Measurements from ENCODE around the gene BSX. TPM values are rescaled to one million over a fixed set of nuclear protein-coding genes. Genes with fewer than 3 reads are reported as not detected.

Gene BSX
- total and polyA plus RNA-seq, 2 of the 4 experiments (the other 2 are of a cell fraction), result not detected

- Histone ChIP-seq H3K4me2 (ENCODE audit: low read depth, low read length) (no peak overlapping the region), H3K9me1 (ENCODE audit: insufficient read depth, low read length) (no peaks in the 10 kb centered on the region), H2BK15ac (ENCODE audit: low read depth, low read length) (no peak overlapping the region), H3K9ac (ENCODE audit: low read depth, low read length) (no peak overlapping the region), H2AK5ac (ENCODE audit: low read depth, low read length) (no peak overlapping the region), H3K23ac (ENCODE audit: low read depth, low read length) (no peak overlapping the region), H2AK9ac (replicated peaks; ENCODE audit: low read depth, low read length, poor library complexity) (no peak overlapping the region), H3K14ac (replicated peaks; ENCODE audit: low read depth, low read length) (no peak overlapping the region), H4K5ac (ENCODE audit: low read depth, low read length) (no peak overlapping the region), H3K27me3 (ENCODE audit: control insufficient read depth, insufficient read depth, low read length) (peaks cover 74% of the 10 kb centered on the region), H2BK20ac (ENCODE audit: low read depth, low read length) (no peak overlapping the region), H4K91ac (ENCODE audit: insufficient read depth, low read depth, low read length) (no peak overlapping the region), H3K9me3 (ENCODE audit: control insufficient read depth, insufficient read depth, low read length) (peaks cover 6% of the 10 kb centered on the region), H3K18ac (ENCODE audit: low read depth, low read length) (no peak overlapping the region), H4K20me1 (ENCODE audit: insufficient read depth, low read length) (no peaks in the 10 kb centered on the region), H3K79me1 (ENCODE audit: low read depth in 1 of 2, low read length in 2 of 2) (no peaks in the 10 kb centered on the region), H4K8ac (ENCODE audit: low read depth in 2 of 2, low read length in 2 of 2) (no peak overlapping the region), H2BK5ac (ENCODE audit: low read depth, low read length, poor library complexity, severe bottlenecking) (no peak overlapping the region), H2BK120ac (ENCODE audit: low read depth, low read length) (no peak overlapping the region), H3K4me3 (ENCODE audit: insufficient read depth, low read depth, low read length) (no peak overlapping the region), H3K4ac (ENCODE audit: low read depth, low read length) (no peak overlapping the region), H3K56ac (ENCODE audit: extremely low read depth, insufficient read depth, low read length) (no peak overlapping the region), H3K4me1 (ENCODE audit: control insufficient read depth, insufficient read depth, low read length) (no peaks in the 10 kb centered on the region), H2AFZ (replicated peaks; ENCODE audit: low read length, poor library complexity) (no peak overlapping the region), H3K36me3 (ENCODE audit: control insufficient read depth, insufficient read depth, low read length) (no peaks in the 10 kb centered on the region), H3K27ac (ENCODE audit: insufficient read depth, low read length) (no peak overlapping the region)
- ChIA-PET CTCF (no interaction called here), POLR2A (ENCODE audit: unreplicated experiment) (no interaction called here)
- dilution Hi-C loops (cut with HindIII; ENCODE audit: low sequenced_read_pairs, unreplicated experiment) (no loop called here), in situ Hi-C loops (cut with MboI; ENCODE audit: low sequenced_read_pairs) (no loop called here), intact Hi-C loops (cut with micrococcal nuclease) (no loop called here)
- 2% methylated on average over 24 of the region's 50 CpGs; no CpG with 5 or more reads in 1 of the 2 experiments for WGBS, 2 experiments (ENCODE audit: extremely low coverage in 2 of 2, insufficient read length in 1 of 2)
- ATAC-seq (ENCODE audit: low read depth), result no peak
- no TSS peak for BruUV-seq (replicated peaks)
- no peak for DNase-seq
- no peak for TF ChIP-seq MAFK (IDR thresholded peaks at IDR 0.05; ENCODE audit: low read depth, low read length)
- no peak for TF ChIP-seq NFE2L2 (IDR thresholded peaks at IDR 0.05; ENCODE audit: low read depth, low read length)
- no peak for TF ChIP-seq SMC3 (IDR thresholded peaks at IDR 0.05; ENCODE audit: low read depth, low read length)
- TF ChIP-seq CHD1 (IDR thresholded peaks at IDR 0.05; ENCODE audit: low read depth, low read length), result no peak
- no peak for TF ChIP-seq MXI1 (IDR thresholded peaks at IDR 0.05; ENCODE audit: borderline replicate concordance, low read depth, low read length)
These were observed 4.0 kb downstream of the BSX start for GRCh38 chr11:122977470-122978298.

All from IMR-90 (cell line).